ENCODE measurements around the gene DPF3. TPM values are rescaled to one million over a fixed set of nuclear protein-coding genes. Genes with fewer than 3 reads are reported as not detected.

Gene DPF3
- total and polyA plus RNA-seq, 2 donors from 2014 or later: 2.3 to 2.8 TPM

DNA sequence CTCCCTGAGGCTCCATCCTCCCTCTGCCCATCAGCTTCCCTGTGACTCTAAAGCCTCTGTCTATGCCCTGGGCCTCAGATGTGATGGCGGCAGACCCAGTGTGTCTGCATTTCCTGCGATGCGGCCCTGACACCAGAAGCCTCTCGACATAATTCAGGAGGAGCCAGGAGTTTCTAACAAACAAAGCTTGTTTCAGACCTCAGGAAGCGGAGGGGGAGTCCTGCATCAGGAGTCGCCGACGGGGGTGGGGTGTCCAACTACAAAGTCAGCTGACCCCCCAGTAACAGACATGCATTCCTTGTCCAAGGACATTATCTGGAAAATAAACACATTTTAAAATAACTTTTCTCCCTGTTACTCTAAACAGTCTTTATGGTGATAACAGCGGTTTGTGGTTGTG, 167.5 kb downstream of the DPF3 start:
- TF ChIP-seq, protein P1, sequence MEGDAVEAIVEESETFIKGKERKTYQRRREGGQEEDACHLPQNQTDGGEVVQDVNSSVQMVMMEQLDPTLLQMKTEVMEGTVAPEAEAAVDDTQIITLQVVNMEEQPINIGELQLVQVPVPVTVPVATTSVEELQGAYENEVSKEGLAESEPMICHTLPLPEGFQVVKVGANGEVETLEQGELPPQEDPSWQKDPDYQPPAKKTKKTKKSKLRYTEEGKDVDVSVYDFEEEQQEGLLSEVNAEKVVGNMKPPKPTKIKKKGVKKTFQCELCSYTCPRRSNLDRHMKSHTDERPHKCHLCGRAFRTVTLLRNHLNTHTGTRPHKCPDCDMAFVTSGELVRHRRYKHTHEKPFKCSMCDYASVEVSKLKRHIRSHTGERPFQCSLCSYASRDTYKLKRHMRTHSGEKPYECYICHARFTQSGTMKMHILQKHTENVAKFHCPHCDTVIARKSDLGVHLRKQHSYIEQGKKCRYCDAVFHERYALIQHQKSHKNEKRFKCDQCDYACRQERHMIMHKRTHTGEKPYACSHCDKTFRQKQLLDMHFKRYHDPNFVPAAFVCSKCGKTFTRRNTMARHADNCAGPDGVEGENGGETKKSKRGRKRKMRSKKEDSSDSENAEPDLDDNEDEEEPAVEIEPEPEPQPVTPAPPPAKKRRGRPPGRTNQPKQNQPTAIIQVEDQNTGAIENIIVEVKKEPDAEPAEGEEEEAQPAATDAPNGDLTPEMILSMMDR (IDR thresholded peaks at IDR 0.05; ENCODE audit: borderline replicate concordance, extremely low read depth, insufficient read depth): no peak
- peaks cover 0 to 2% (median 0%) of the 10 kb centered on the region in 3 donors for H3K4me1 ChIP-seq (ENCODE audit: control insufficient read depth in 2 of 3, insufficient read depth in 2 of 3, low read depth in 1 of 3, low read length in 3 of 3)
- no peaks in the 10 kb centered on the region for H3K9me3 ChIP-seq (ENCODE audit: control insufficient read depth in 2 of 3, insufficient read depth in 1 of 3, low read length in 3 of 3)
- DNase-seq (peak in 2 of 5 donors; percentile 27 to 73), FAIRE-seq (no peak)
- no peak overlapping the region for H3K27ac ChIP-seq (ENCODE audit: low read depth in 2 of 2, low read length in 2 of 2)
- intact Hi-C loops (cut with DNase I): no loop called here
- H3K27me3 ChIP-seq (ENCODE audit: control insufficient read depth, insufficient read depth, low read length): no peaks in the 10 kb centered on the region
- no peak overlapping the region for H3K4me3 ChIP-seq (ENCODE audit: low read length in 3 of 3)
- no peaks in the 10 kb centered on the region for H3K36me3 ChIP-seq (ENCODE audit: control insufficient read depth in 2 of 3, insufficient read depth in 3 of 3, low read length in 3 of 3)
- H3K9ac ChIP-seq (ENCODE audit: low read length in 3 of 3): no peak overlapping the region

DNA sequence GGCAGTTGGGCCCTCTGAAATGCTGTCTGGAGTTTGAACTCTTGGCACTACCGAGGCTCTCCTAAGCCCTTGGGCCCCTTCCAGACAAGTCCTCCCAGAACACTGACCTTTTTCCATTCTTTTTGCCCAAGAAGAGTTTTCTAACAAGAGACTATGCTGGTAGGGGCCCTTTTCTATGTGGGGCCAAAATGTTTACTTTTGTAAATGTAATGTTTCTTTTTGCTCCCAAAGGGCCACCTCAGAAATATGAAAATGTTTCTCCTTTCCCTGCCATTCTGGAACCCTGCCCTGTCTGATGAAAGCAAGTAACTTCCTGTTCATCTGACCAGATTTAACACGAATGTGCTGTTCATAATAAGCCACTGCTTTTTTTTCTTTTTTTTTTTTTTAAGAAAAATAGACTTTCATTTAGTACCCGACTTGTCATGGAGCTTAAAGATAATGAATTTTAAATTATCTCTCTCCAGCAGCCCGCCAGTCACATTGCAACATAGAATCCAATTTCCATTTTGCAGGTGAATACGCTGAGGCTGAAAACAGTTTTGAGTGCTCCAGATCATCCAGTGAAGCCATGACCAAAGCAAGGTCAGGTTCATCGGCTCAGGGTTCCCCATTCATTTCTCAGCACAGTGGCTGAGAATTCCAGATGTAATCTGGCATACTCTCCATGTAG, 169.9 kb downstream of the DPF3 start:
- peaks cover 0 to 2% (median 0%) of the 10 kb centered on the region in 3 donors for H3K4me1 ChIP-seq (ENCODE audit: control insufficient read depth in 2 of 3, insufficient read depth in 2 of 3, low read depth in 1 of 3, low read length in 3 of 3)
- H3K27me3 ChIP-seq (ENCODE audit: control insufficient read depth, insufficient read depth, low read length): no peaks in the 10 kb centered on the region
- FAIRE-seq: no peak
- H3K9me3 ChIP-seq (ENCODE audit: control insufficient read depth in 2 of 3, insufficient read depth in 1 of 3, low read length in 3 of 3): no peaks in the 10 kb centered on the region
- TF ChIP-seq, protein P1 (IDR thresholded peaks at IDR 0.05; ENCODE audit: borderline replicate concordance, extremely low read depth, insufficient read depth): no peak
- peak in 1 of 5 donors; percentile 27 for DNase-seq
- no peaks in the 10 kb centered on the region for H3K36me3 ChIP-seq (ENCODE audit: control insufficient read depth in 2 of 3, insufficient read depth in 3 of 3, low read length in 3 of 3)
- H3K27ac ChIP-seq (ENCODE audit: low read depth in 2 of 2, low read length in 2 of 2): peak overlapping the region in 1 of 2 donors; percentile 65
- intact Hi-C loops (cut with DNase I): no loop called here
- H3K4me3 ChIP-seq (ENCODE audit: low read length in 3 of 3): peak overlapping the region in 1 of 3 donors; percentile 54
- H3K9ac ChIP-seq (ENCODE audit: low read length in 3 of 3): no peak overlapping the region

DNA sequence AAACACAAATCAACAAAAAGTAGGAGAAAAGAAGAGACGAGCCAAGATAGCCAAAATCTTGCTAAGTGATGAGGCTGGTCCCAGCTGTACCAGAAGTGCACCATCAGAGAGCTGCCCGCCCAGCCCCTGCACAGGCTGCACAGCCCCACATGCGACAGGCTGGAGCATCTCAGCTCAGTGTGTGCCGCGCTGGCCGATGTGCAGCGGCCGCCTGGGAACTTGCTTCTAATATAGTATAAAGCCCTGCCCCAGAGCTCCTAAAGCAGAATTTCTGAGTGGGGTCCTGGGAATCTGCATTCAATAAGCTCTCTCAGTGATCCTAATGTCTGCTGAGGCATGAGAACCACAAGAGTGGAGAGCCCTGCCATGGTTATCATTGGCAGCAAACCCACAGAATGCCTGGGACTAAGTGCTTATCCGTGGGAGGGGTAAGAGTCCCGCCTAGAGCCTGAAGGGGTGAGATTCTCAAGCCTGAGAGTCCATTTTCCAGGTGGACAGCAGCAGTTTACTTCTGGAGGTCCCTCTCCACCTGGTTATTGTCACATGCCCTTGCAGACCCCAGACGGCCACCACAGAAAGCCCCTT, 171.6 kb downstream of the DPF3 start:
- Histone ChIP-seq H3K9me3 (ENCODE audit: control insufficient read depth in 2 of 3, insufficient read depth in 1 of 3, low read length in 3 of 3) (no peaks in the 10 kb centered on the region), H3K36me3 (ENCODE audit: control insufficient read depth in 2 of 3, insufficient read depth in 3 of 3, low read length in 3 of 3) (no peaks in the 10 kb centered on the region), H3K27ac (ENCODE audit: low read depth in 2 of 2, low read length in 2 of 2) (no peak overlapping the region), H3K4me1 (ENCODE audit: control insufficient read depth in 2 of 3, insufficient read depth in 2 of 3, low read depth in 1 of 3, low read length in 3 of 3) (peaks cover 0 to 2% (median 0%) of the 10 kb centered on the region in 3 donors), H3K27me3 (ENCODE audit: control insufficient read depth, insufficient read depth, low read length) (no peaks in the 10 kb centered on the region), H3K4me3 (ENCODE audit: low read length in 3 of 3) (peak overlapping the region in 1 of 3 donors; percentile 49), H3K9ac (ENCODE audit: low read length in 3 of 3) (no peak overlapping the region)
- TF ChIP-seq, protein P1 (IDR thresholded peaks at IDR 0.05; ENCODE audit: borderline replicate concordance, extremely low read depth, insufficient read depth): no peak
- DNase-seq: no peak
- intact Hi-C loops (cut with DNase I): no loop called here
- no peak for FAIRE-seq
